BLaER1 treated with 17β-estradiol and CSF1 and Interleukin-3, amounts not matched to agents 10 nM and 100 nM (cell line): Measurements from ENCODE around the gene ZDBF2.

Source experiments
- H3K27ac ChIP-seq, 11 experiments: shearing (Covaris generic); formaldehyde crosslinking; 2 replicates each; pipeline ENCODE4 v1.8.1; 2022
- H3K27me3 ChIP-seq, 11 experiments: shearing (Covaris generic); formaldehyde crosslinking; 2 replicates each; pipeline ENCODE4 v1.8.1; 2022
- H3K36me3 ChIP-seq, 11 experiments: shearing (Covaris generic); formaldehyde crosslinking; 2 replicates each; pipeline ENCODE4 v1.8.1; 2022
- H3K4me1 ChIP-seq, 10 experiments: shearing (Covaris generic); formaldehyde crosslinking; 2 replicates each; pipeline ENCODE4 v1.8.1; 2022
- H3K4me2 ChIP-seq, 11 experiments: shearing (Covaris generic); formaldehyde crosslinking; 2 replicates each; pipeline ENCODE4 v1.8.1; 2022
- H3K4me3 ChIP-seq, 10 experiments: shearing (Covaris generic); formaldehyde crosslinking; 2 replicates each; pipeline ENCODE4 v1.8.1; 2022
- H3K9ac ChIP-seq, 11 experiments: shearing (Covaris generic); formaldehyde crosslinking; 2 replicates each; pipeline ENCODE4 v1.8.1; 2022
- H3K9me3 ChIP-seq, 11 experiments: shearing (Covaris generic); formaldehyde crosslinking; replicated peaks in 1 of 11; 2 replicates each; pipeline ENCODE4 v1.8.1; 2022
- H4K20me1 ChIP-seq, 11 experiments: shearing (Covaris generic); formaldehyde crosslinking; 2 replicates each; pipeline ENCODE4 v1.8.1; 2022
- Cebpa-rat ChIP-seq, 11 experiments: shearing (Covaris generic); IDR thresholded peaks; 2 replicates each; pipeline ENCODE4 v1.8.1; 2022

The ZDBF2 gene

GRCh38 chr2:206240327-206240726 lies 34.1 kb upstream of the ZDBF2 start:
- no peaks in the 10 kb centered on the region; a peak in 1 of 22 replicates for H4K20me1 ChIP-seq
- no peaks in the 10 kb centered on the region for H3K36me3 ChIP-seq
- peaks cover 11 to 26% (median 18%) of the 10 kb centered on the region in 10 experiments for H3K4me1 ChIP-seq
- TF ChIP-seq Cebpa-rat (IDR thresholded peaks at IDR 0.05): no peak
- no peak overlapping the region for H3K4me3 ChIP-seq
- H3K9ac ChIP-seq: no peak overlapping the region
- peaks cover 16 to 34% (median 28%) of the 10 kb centered on the region in 11 experiments for H3K9me3 ChIP-seq
- no peak overlapping the region for H3K4me2 ChIP-seq
- no peaks in the 10 kb centered on the region for H3K27me3 ChIP-seq
- H3K27ac ChIP-seq: no peak overlapping the region

- peaks cover 0 to 9% (median 0%) of the 10 kb centered on the region in 11 experiments; a peak in 4 of 22 replicates for H4K20me1 ChIP-seq
- H3K4me2 ChIP-seq: peak overlapping the region in 8 of 11 experiments; percentile 2 to 41 (median 24); a peak in 10 of 22 replicates
- no peaks in the 10 kb centered on the region for H3K27me3 ChIP-seq
- no peak overlapping the region for H3K27ac ChIP-seq
- no peak overlapping the region for H3K9ac ChIP-seq
- no peak for TF ChIP-seq Cebpa-rat (IDR thresholded peaks at IDR 0.05)
- no peak overlapping the region for H3K4me3 ChIP-seq
- no peaks in the 10 kb centered on the region for H3K36me3 ChIP-seq
- peaks cover 5 to 20% (median 15%) of the 10 kb centered on the region in 11 experiments; a peak in 20 of 22 replicates for H3K9me3 ChIP-seq
- H3K4me1 ChIP-seq: peaks cover 23 to 39% (median 32%) of the 10 kb centered on the region in 10 experiments
Measured at GRCh38 chr2:206241736-206242135, 32.7 kb upstream of the ZDBF2 start.

- Histone ChIP-seq H3K27me3 (0 out of 22 replicates have a peak, but pooled peaks cover 0 to 8% (median 0%) of the 10 kb centered on the region in 11 experiments), H3K4me3 (no peak overlapping the region), H3K4me2 (peak overlapping the region; percentile 62 to 85 (median 73)), H3K9ac (peak overlapping the region in 8 of 11 experiments; percentile 3 to 59 (median 32); a peak in 9 of 22 replicates), H4K20me1 (peaks cover 0 to 9% (median 0%) of the 10 kb centered on the region in 11 experiments; a peak in 4 of 22 replicates), H3K9me3 (peaks cover 0 to 4% (median 2%) of the 10 kb centered on the region in 11 experiments; a peak in 12 of 22 replicates), H3K36me3 (no peaks in the 10 kb centered on the region), H3K4me1 (peaks cover 25 to 43% (median 35%) of the 10 kb centered on the region in 10 experiments), H3K27ac (peak overlapping the region in 9 of 11 experiments; percentile 44 to 73 (median 65); a peak in 17 of 22 replicates)
- no peak for TF ChIP-seq Cebpa-rat (IDR thresholded peaks at IDR 0.05)
Measured at GRCh38 chr2:206245265-206245672, 29.2 kb upstream of the ZDBF2 start.

DNA sequence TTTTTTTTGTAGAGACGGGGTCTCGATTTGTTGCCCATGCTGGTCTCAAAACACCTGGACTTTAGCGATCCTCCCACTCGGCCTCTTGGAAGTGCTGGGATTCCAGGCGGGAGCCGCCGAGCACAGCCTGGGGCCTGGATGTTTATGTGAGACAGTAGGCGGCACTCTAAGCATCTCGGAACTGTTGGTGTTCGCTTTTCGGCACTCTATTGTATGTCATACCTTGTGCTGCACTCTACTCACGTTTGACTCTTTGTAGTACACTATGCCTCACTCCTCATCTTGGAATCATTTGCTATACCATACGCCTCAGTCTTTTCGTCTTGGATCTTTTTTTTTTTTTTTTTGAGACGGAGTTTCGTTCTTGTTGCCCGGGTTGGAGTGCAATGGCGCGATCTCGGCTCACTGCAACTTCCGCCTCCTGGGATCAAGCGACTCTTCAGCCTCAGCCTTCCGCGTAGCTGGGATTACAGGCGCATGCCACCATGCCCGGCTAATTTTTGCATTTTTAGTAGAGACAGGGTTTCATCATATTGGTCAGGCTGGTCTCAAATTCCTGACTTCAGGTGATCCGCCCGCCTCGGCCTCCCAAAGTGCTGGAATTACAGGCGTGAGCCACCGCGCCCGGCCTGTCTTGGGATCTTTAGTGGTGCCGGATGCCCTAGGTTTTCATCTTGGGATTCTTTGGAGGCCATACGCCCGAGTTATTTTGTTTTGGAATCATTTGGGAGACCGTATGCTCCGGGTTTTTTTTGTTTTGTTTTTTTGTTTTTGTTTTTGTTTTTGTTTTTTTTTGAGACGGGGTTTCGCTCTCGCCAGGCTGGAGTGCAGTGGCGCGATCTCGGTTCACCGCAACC lies 24.2 kb upstream of the ZDBF2 start:
- no peak overlapping the region for H3K4me3 ChIP-seq
- H3K4me1 ChIP-seq: peaks cover 8 to 22% (median 18%) of the 10 kb centered on the region in 10 experiments
- H3K9me3 ChIP-seq: peaks cover 37 to 52% (median 43%) of the 10 kb centered on the region in 11 experiments
- H3K9ac ChIP-seq: no peak overlapping the region
- no peaks in the 10 kb centered on the region for H3K36me3 ChIP-seq
- no peak overlapping the region for H3K4me2 ChIP-seq
- H3K27ac ChIP-seq: no peak overlapping the region
- peaks cover 0 to 9% (median 0%) of the 10 kb centered on the region in 11 experiments; a peak in 4 of 22 replicates for H4K20me1 ChIP-seq
- 0 out of 22 replicates have a peak, but pooled peaks cover 0 to 8% (median 0%) of the 10 kb centered on the region in 11 experiments for H3K27me3 ChIP-seq
- TF ChIP-seq Cebpa-rat (IDR thresholded peaks at IDR 0.05): no peak

DNA sequence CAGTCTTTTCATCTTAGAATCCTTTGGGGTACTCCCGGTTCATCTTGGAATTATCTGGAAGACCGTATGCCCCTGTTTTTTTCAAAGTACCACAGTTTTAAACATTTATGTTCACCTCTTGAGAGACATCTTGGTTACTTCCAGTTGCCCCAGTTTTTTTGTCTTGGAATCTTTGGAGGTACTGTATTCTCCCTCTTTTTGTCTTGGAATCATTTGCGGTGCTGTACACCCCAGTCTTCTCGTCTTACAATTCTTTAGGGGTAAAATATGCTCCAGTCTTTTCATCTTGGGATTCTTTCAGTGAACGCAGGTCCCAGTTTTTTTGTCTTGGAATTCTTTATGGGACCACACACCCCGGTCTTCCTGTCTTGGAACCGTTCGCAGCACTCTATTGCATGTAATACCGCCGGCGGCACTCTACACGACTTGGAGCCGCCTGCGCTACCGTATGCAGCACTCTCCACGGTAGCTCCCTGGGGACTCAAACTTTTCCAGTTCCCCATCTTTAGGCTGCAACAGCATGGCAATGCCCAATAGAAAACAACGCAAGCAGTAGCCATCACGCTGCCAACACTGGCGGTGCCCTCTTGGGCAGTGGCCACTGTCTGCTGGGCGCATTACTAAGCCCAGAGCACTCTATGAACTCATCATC lies 21.2 kb upstream of the ZDBF2 start:
- Histone ChIP-seq H3K4me1 (no peaks in the 10 kb centered on the region), H3K4me3 (no peak overlapping the region), H3K4me2 (no peak overlapping the region), H3K9ac (no peak overlapping the region), H3K36me3 (no peaks in the 10 kb centered on the region), H3K9me3 (peaks cover 37 to 52% (median 43%) of the 10 kb centered on the region in 11 experiments), H4K20me1 (no peaks in the 10 kb centered on the region), H3K27ac (no peak overlapping the region), H3K27me3 (0 out of 22 replicates have a peak, but pooled peaks cover 0 to under 1% (median 0%) of the 10 kb centered on the region in 11 experiments)
- TF ChIP-seq Cebpa-rat (IDR thresholded peaks at IDR 0.05): no peak

DNA sequence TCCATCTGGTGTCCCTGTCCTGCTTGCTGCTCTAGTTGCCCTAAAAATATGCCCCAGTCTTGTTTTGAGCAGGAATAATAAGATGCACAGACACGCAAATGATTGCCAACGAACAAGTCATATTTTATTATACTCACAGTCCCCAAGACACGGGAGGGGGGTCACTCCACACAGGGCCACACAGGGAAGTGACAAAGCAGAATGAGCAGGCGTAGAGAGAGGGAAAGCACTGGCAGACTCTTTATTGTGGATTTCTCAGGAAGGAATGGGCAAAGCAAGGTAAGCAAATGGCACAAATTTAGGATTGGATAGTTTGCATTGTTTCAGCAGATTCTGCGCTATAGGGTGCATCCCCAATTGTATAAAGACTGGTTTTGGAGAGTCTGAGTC lies 20.7 kb upstream of the ZDBF2 start:
- H3K9ac ChIP-seq: no peak overlapping the region
- peaks cover 0 to 4% (median 0%) of the 10 kb centered on the region in 11 experiments; a peak in 1 of 22 replicates for H3K27me3 ChIP-seq
- no peaks in the 10 kb centered on the region for H4K20me1 ChIP-seq
- no peaks in the 10 kb centered on the region for H3K36me3 ChIP-seq
- H3K4me2 ChIP-seq: no peak overlapping the region
- no peak for TF ChIP-seq Cebpa-rat (IDR thresholded peaks at IDR 0.05)
- no peak overlapping the region for H3K27ac ChIP-seq
- H3K4me3 ChIP-seq: no peak overlapping the region
- H3K9me3 ChIP-seq: peaks cover 37 to 52% (median 43%) of the 10 kb centered on the region in 11 experiments
- no peaks in the 10 kb centered on the region for H3K4me1 ChIP-seq

- H3K27me3 ChIP-seq: peaks cover 0 to 17% (median 6%) of the 10 kb centered on the region in 11 experiments; a peak in 11 of 22 replicates
- no peak overlapping the region for H3K9ac ChIP-seq
- H3K4me3 ChIP-seq: no peak overlapping the region
- no peaks in the 10 kb centered on the region for H3K36me3 ChIP-seq
- H3K4me1 ChIP-seq: peaks cover 0 to 8% (median 5%) of the 10 kb centered on the region in 10 experiments; a peak in 11 of 20 replicates
- no peaks in the 10 kb centered on the region for H4K20me1 ChIP-seq
- no peak overlapping the region for H3K4me2 ChIP-seq
- H3K9me3 ChIP-seq: peaks cover 37 to 52% (median 43%) of the 10 kb centered on the region in 11 experiments
- H3K27ac ChIP-seq: no peak overlapping the region
- TF ChIP-seq Cebpa-rat (IDR thresholded peaks at IDR 0.05): no peak
Measured at GRCh38 chr2:206255003-206255402, 19.5 kb upstream of the ZDBF2 start.

- no peaks in the 10 kb centered on the region for H4K20me1 ChIP-seq
- no peak overlapping the region for H3K4me3 ChIP-seq
- peaks cover 0 to 10% (median 7%) of the 10 kb centered on the region in 10 experiments; a peak in 11 of 20 replicates for H3K4me1 ChIP-seq
- peaks cover 0 to 27% (median 8%) of the 10 kb centered on the region in 11 experiments; a peak in 12 of 22 replicates for H3K27me3 ChIP-seq
- H3K4me2 ChIP-seq: no peak overlapping the region
- no peak for TF ChIP-seq Cebpa-rat (IDR thresholded peaks at IDR 0.05)
- no peaks in the 10 kb centered on the region for H3K36me3 ChIP-seq
- H3K9ac ChIP-seq: no peak overlapping the region
- H3K9me3 ChIP-seq: peaks cover 22 to 35% (median 29%) of the 10 kb centered on the region in 11 experiments
- H3K27ac ChIP-seq: no peak overlapping the region
Measured at GRCh38 chr2:206256706-206257205, 17.7 kb upstream of the ZDBF2 start.
